C4-2B (cell line): Measurements from ENCODE around the gene PRKCE.

Experiments
- H3K27ac ChIP-seq: fragments of 450-650 bp; 2 replicates; pipeline ENCODE4 v1.5.1; 2017
- ZFX ChIP-seq: fragments of 450-650 bp; IDR thresholded peaks from 2 replicates; pipeline ENCODE4 v1.6.1; 2017
- TF ChIP-seq, protein P1 (sequence below): fragments of 450-650 bp; conservative IDR thresholded peaks from 2 replicates; pipeline ENCODE4 v1.5.1; 2017; ENCODE audit warnings: mild to moderate bottlenecking

PRKCE gene

DNA sequence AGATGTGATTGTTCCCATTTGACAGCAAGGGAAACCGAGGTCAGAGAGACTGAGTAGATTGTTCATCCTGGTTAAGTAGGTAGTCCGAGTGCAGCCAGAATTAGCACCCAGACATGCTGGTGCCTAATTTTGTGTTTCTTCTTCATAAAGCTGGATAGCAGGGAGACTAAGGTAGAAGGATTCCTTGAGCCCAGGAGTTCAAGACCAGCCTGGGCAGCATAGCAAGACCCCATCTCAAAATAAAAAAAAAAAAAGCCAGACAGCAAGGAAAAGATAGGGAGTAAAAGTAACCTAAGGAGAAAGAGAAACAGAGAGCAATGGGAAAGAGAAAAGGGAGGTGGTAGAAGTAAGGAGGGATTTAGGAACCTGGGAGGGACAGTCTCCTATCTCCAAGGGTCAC, 120.6 kb downstream of the PRKCE start:
- TF ChIP-seq, protein P1, sequence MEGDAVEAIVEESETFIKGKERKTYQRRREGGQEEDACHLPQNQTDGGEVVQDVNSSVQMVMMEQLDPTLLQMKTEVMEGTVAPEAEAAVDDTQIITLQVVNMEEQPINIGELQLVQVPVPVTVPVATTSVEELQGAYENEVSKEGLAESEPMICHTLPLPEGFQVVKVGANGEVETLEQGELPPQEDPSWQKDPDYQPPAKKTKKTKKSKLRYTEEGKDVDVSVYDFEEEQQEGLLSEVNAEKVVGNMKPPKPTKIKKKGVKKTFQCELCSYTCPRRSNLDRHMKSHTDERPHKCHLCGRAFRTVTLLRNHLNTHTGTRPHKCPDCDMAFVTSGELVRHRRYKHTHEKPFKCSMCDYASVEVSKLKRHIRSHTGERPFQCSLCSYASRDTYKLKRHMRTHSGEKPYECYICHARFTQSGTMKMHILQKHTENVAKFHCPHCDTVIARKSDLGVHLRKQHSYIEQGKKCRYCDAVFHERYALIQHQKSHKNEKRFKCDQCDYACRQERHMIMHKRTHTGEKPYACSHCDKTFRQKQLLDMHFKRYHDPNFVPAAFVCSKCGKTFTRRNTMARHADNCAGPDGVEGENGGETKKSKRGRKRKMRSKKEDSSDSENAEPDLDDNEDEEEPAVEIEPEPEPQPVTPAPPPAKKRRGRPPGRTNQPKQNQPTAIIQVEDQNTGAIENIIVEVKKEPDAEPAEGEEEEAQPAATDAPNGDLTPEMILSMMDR = no peak
- no peak for TF ChIP-seq ZFX
- H3K27ac ChIP-seq = no peak overlapping the region

DNA sequence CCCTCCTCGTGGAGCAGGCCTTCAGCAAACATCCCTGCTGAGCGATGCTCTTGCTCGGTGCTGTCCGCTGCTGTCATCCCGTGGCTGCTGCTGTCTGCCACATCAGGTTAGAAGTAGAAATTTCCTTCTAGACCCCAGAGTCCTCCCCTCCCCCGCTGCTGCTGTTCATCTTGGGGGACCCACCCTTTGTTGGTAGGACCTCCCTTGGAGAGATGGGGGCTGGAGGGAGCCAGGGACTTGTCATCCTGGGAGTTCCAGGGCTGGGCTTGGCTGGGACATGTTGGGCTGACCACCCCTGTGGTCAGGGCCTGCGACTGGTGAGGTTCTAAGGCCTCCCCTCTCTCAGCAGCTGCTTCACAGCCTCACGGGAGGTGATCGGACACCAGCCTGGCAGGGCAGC, 122.4 kb downstream of the PRKCE start:
- TF ChIP-seq, protein P1 = no peak
- no peak for TF ChIP-seq ZFX
- H3K27ac ChIP-seq = no peak overlapping the region

DNA sequence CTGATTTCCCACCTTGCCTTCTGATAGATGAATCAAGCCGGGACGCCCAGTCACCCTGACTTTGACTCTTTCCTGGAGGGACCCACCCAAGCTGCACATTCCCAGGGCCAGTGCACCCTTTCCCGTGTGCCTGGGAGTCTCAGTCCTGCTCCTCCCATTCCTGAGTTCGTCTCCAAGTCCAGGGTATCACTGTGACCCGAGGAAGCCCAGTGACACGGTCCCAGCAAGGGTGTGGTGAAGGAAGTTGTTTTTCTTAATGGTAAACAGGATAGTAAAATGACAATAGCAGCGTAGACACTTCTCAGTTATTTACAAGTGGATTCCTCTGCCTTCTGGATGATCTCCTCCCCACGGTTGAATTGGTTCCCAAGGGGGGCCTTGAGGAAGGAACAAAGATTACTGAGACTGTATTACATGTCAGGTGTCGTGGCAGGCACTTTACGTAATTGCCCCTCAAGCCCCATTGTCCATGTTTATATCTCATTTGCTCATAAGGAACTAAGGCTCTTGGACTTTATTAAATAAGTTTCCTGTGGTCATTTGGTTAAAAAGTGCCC, 123.3 kb downstream of the PRKCE start:
- H3K27ac ChIP-seq = no peak overlapping the region
- TF ChIP-seq, protein P1 = no peak
- no peak for TF ChIP-seq ZFX

DNA sequence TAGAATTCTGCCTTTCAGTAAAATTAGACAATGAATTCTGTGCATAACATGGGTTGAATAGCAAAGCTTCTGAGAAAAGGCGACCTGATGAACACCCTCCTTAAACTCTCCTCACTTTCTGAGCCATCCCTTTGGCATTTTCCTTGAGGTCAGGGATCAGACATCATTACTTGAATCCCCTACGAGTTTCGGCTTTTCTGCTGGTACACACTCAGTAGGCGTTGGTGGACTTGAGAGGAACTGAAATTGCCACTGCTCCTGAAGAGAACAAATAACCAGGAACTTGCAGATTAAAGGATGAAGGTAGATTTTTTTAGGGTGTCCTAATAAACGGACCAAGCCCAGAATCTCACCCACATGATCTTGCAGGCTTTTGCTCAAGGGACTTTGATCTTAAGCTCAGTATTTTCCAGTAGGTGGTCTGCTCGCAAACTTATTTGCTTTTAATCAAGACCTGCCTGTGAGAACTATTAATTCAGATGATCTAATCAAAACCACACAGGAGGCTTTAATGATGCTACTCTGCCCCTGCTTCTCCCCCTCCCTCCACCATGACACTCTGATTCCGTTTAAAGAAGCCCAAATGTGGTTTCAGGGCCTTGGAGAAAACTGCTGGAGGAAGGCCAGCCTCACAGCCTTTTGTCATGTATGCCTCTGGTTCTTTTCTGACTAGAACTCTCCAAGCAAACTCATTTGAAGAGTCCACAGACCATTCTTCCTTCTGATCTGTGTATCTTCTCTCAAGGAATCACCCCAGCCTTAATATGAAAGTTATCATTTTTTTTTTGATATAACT, 124.9 kb downstream of the PRKCE start:
- H3K27ac ChIP-seq = no peak overlapping the region
- TF ChIP-seq ZFX = no peak
- TF ChIP-seq, protein P1 = no peak

DNA sequence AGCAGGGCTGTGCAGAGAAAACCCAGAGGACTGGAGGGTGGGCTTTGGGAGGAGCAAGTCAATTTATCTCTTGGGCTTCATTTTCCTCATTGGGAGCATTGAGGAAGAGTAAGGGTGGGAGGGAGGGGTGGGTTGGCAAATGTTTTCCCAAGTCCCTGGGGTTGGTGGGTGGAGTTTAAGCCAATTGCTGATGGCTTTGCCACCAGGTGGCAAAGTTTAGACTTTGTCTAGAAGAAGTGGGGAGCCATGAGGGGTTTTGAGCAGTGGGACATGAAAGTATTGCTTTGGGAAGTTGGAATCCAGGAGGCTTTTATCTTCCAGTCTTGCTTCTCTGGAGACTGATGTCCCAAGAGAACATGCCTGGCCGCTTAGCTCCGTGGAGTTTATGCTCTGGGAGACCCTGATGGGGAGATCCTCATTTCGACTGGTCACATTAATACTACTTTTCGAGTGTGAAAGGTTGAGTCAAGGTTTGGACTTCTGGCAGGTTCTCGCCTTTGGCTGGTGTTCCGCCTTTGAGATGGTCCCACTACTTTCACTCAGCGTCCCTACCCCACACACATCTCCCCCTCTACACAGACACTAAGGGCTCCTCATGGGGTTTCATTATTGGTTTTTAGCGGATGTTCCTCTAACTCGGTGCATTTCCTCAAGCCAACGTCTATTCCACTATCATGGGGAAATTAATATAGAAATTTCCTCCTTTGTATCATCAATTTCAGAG, 126.7 kb downstream of the PRKCE start:
- TF ChIP-seq, protein P1 = no peak
- no peak overlapping the region for H3K27ac ChIP-seq

DNA sequence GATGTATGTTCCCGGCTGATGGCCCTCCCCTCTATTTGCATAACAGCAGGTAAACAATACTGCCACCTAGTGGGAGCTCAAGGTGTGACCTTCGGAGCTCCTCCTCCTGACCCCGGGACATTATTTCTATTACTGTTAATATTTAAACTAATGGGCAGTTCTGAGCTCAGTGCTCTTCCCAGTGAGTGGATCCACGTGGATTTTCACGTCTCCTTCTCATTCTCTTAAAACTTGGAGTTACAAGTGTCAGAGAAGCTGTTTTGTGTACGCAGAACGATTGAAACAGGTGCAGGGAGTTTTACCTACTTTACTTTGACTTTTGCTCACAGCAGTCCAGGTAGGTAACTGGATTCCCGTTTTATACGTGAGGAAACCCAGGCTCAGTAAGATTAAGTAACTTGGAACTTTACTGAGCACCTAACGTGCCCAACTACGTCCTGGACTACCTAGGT, 127.3 kb downstream of the PRKCE start:
- no peak overlapping the region for H3K27ac ChIP-seq
- TF ChIP-seq, protein P1 = peak; percentile 78
- TF ChIP-seq ZFX = no peak
